H1 (cell line): Measurements from ENCODE around the gene CCNL2. TPM values are rescaled to one million over a fixed set of nuclear protein-coding genes. Genes with fewer than 3 reads are reported as not detected.

Source experiments
- CTCF ChIA-PET: fragments of 300-600 bp; sonication (Branson Sonifier 250); formaldehyde crosslinking; loops from one replicate; lab custom pipeline; 2021; ENCODE audit not compliant: partially characterized antibody; lab: Charles Lee
- POLR2A ChIA-PET: fragments of 300-600 bp; sonication (Branson Sonifier 250); formaldehyde crosslinking; loops from one replicate; lab custom pipeline; 2021; ENCODE audit warnings: inconsistent platforms; ENCODE audit not compliant: partially characterized antibody; lab: Charles Lee
- DNase-seq, 2 experiments: peaks; one replicate each; pipeline versions ENCODE4 v3.0.0 to v3.0.0-alpha.2; 2010 to 2022; ENCODE audit warnings: low spot score in 2 of 2, low read depth in 1 of 2, mixed read lengths in 1 of 2
- FAIRE-seq: peaks from 2 replicates; lab custom pipeline; 2011; peaks lifted over from hg19 to GRCh38; lab: Jason Lieb, UNC
- H2AFZ ChIP-seq: 2 replicates; pipeline ENCODE4 v1.8.1; 2012; ENCODE audit warnings: low read length, inconsistent platforms
- H2AK5ac ChIP-seq: 2 replicates; pipeline ENCODE4 v1.6.1; 2013; ENCODE audit warnings: low read depth, low read length
- H2BK120ac ChIP-seq: replicated peaks from 2 replicates; pipeline ENCODE3; 2013; ENCODE audit warnings: low read depth, low read length, inconsistent platforms
- H2BK12ac ChIP-seq: 2 replicates; pipeline ENCODE4 v1.6.1; 2013; ENCODE audit warnings: low read depth, low read length
- H2BK15ac ChIP-seq: 2 replicates; pipeline ENCODE4 v1.6.1; 2013; ENCODE audit warnings: low read length
- H2BK20ac ChIP-seq: 2 replicates; pipeline ENCODE4 v1.6.1; 2013; ENCODE audit warnings: low read length
- H2BK5ac ChIP-seq: 2 replicates; pipeline ENCODE4 v1.6.1; 2013; ENCODE audit warnings: low read depth, low read length
- H3K14ac ChIP-seq: 2 replicates; pipeline ENCODE4 v1.6.1; 2013; ENCODE audit warnings: inconsistent platforms; ENCODE audit not compliant: insufficient read length
- H3K18ac ChIP-seq: 2 replicates; pipeline ENCODE4 v1.6.1; 2013; ENCODE audit warnings: low read length; ENCODE audit errors: extremely low read depth
- H3K23ac ChIP-seq: 2 replicates; pipeline ENCODE4 v1.6.1; 2013; ENCODE audit warnings: inconsistent platforms; ENCODE audit not compliant: insufficient read length
- H3K23me2 ChIP-seq: 2 replicates; pipeline ENCODE4 v1.6.1; 2013; ENCODE audit warnings: low read depth, low read length
- H3K27ac ChIP-seq: 2 replicates; pipeline ENCODE4 v1.6.1; 2011; ENCODE audit warnings: low read depth, low read length, inconsistent platforms
- H3K27me3 ChIP-seq, 4 experiments: replicated peaks in 1 of 4; 1 replicate in 1 of 4; 2 replicates in 3 of 4; pipeline versions ENCODE4 v1.6.1 to v1.8.1; 2011 to 2013; ENCODE audit warnings: low read length in 3 of 4, mild to moderate bottlenecking in 3 of 4, inconsistent platforms in 2 of 4, mixed read lengths in 2 of 4, moderate library complexity in 1 of 4; ENCODE audit not compliant: control insufficient read depth in 3 of 4, insufficient read depth in 3 of 4; ENCODE audit errors: extremely low read depth in 1 of 4
- H3K36me3 ChIP-seq, 4 experiments: 2 replicates each; pipeline versions ENCODE4 v1.6.1 to v1.8.1; 2011 to 2013; ENCODE audit warnings: mild to moderate bottlenecking in 4 of 4, low read length in 3 of 4, moderate library complexity in 2 of 4, control low read depth in 1 of 4, inconsistent platforms in 1 of 4; ENCODE audit not compliant: insufficient read depth in 4 of 4, control insufficient read depth in 2 of 4
- H3K4ac ChIP-seq: replicated peaks from 2 replicates; pipeline ENCODE3; 2013; ENCODE audit warnings: low read length, low read depth, mixed read lengths, inconsistent platforms; ENCODE audit not compliant: insufficient read length
- H3K4me1 ChIP-seq, 4 experiments: replicated peaks in 1 of 4; 1 replicate in 1 of 4; 2 replicates in 3 of 4; pipeline versions ENCODE4 v1.6.1 to v1.8.1; 2011 to 2013; ENCODE audit warnings: low read length in 3 of 4, inconsistent platforms in 2 of 4, mixed read lengths in 1 of 4; ENCODE audit not compliant: insufficient read depth in 4 of 4, control insufficient read depth in 3 of 4
- H3K4me2 ChIP-seq, 2 experiments: 2 replicates each; pipeline versions ENCODE4 v1.6.1 to v1.8.1; 2011 to 2013; ENCODE audit warnings: low read depth in 2 of 2, low read length in 2 of 2, control low read depth in 1 of 2, inconsistent platforms in 1 of 2, mild to moderate bottlenecking in 1 of 2; ENCODE audit not compliant: insufficient read depth in 1 of 2
- H3K4me3 ChIP-seq, 4 experiments: fragments of 200-600, 300-600 bp in 1 of 4; sonication (generic), shearing (Covaris generic), sonication (Bioruptor Twin) in 1 of 4; 2 replicates each; pipeline versions ENCODE4 v1.5.1 to v1.8.1; 2011 to 2016; ENCODE audit warnings: low read length in 4 of 4, low read depth in 3 of 4, control low read depth in 2 of 4, inconsistent platforms in 2 of 4, mild to moderate bottlenecking in 2 of 4, mixed read lengths in 1 of 4, moderate library complexity in 1 of 4; ENCODE audit not compliant: insufficient read depth in 2 of 4; ENCODE audit errors: extremely low read depth in 1 of 4
- H3K56ac ChIP-seq: replicated peaks from 2 replicates; pipeline ENCODE3; 2013; ENCODE audit warnings: low read depth, mild to moderate bottlenecking, mixed read lengths, low read length, inconsistent platforms; ENCODE audit not compliant: insufficient read length
- H3K79me1 ChIP-seq: 2 replicates; pipeline ENCODE4 v1.6.1; 2013; ENCODE audit warnings: low read depth, low read length, control low read depth
- H3K79me2 ChIP-seq, 2 experiments: 2 replicates each; pipeline versions ENCODE4 v1.6.1 to v1.8.1; 2012 to 2013; ENCODE audit warnings: low read length in 2 of 2, mild to moderate bottlenecking in 2 of 2, inconsistent platforms in 1 of 2; ENCODE audit not compliant: insufficient read depth in 2 of 2, control insufficient read depth in 1 of 2
- H3K9ac ChIP-seq, 4 experiments: replicated peaks in 1 of 4; 1 replicate in 1 of 4; 2 replicates in 3 of 4; pipeline versions ENCODE4 v1.6.1 to v1.8.1; 2011 to 2013; ENCODE audit warnings: low read depth in 3 of 4, low read length in 3 of 4, control low read depth in 2 of 4, mild to moderate bottlenecking in 2 of 4, moderate library complexity in 2 of 4, inconsistent platforms in 1 of 4; ENCODE audit errors: extremely low read depth in 1 of 4
- H3K9me3 ChIP-seq, 2 experiments: 2 replicates each; pipeline versions ENCODE4 v1.6.1 to v1.8.1; 2012 to 2013; ENCODE audit warnings: mild to moderate bottlenecking in 2 of 2, moderate library complexity in 2 of 2, control low read depth in 1 of 2, inconsistent platforms in 1 of 2, low read depth in 1 of 2, low read length in 1 of 2, mixed read lengths in 1 of 2; ENCODE audit not compliant: insufficient read depth in 2 of 2
- H4K20me1 ChIP-seq, 2 experiments: replicated peaks in 1 of 2; 2 replicates each; pipeline versions ENCODE3 to v1.8.1; 2011 to 2013; ENCODE audit warnings: inconsistent platforms in 2 of 2, low read length in 2 of 2, mild to moderate bottlenecking in 1 of 2; ENCODE audit not compliant: insufficient read depth in 2 of 2, control insufficient read depth in 1 of 2
- H4K5ac ChIP-seq: 2 replicates; pipeline ENCODE4 v1.6.1; 2013; ENCODE audit warnings: low read length, low read depth, mixed read lengths, inconsistent platforms; ENCODE audit not compliant: insufficient read length
- H4K8ac ChIP-seq: 2 replicates; pipeline ENCODE4 v1.8.0; 2013; ENCODE audit warnings: mild to moderate bottlenecking, moderate library complexity, low read length, inconsistent platforms; ENCODE audit not compliant: insufficient read depth; ENCODE audit errors: extremely low read depth
- H4K91ac ChIP-seq: replicated peaks from 2 replicates; pipeline ENCODE3; 2013; ENCODE audit warnings: low read length, mixed read lengths, inconsistent platforms; ENCODE audit not compliant: insufficient read length
- ASH2L ChIP-seq: fragments of 200-600, 300-600 bp; sonication (generic); IDR thresholded peaks from one replicate; pipeline ENCODE4 v1.7.1; 2017; ENCODE audit warnings: low read length
- CTCF ChIP-seq, 3 experiments: IDR thresholded peaks; 1 replicate in 2 of 3; 2 replicates in 1 of 3; pipeline versions ENCODE4 v1.5.1 to v1.6.1; 2011; ENCODE audit warnings: low read length in 3 of 3, mild to moderate bottlenecking in 3 of 3, inconsistent platforms in 2 of 3, low read depth in 1 of 3, moderate library complexity in 1 of 3; ENCODE audit not compliant: insufficient read depth in 1 of 3; ENCODE audit errors: control extremely low read depth in 1 of 3
- FOSL1 ChIP-seq: IDR thresholded peaks from 2 replicates; pipeline ENCODE4 v1.6.1; 2011; ENCODE audit warnings: mild to moderate bottlenecking, low read depth, low read length, moderate library complexity; ENCODE audit not compliant: insufficient read depth
- JUN ChIP-seq: IDR thresholded peaks from 2 replicates; pipeline ENCODE4 v1.6.1; 2011; ENCODE audit warnings: low read depth, mild to moderate bottlenecking, improper control_type of control experiment, low read length
- MAX ChIP-seq: IDR thresholded peaks from 2 replicates; pipeline ENCODE4 v1.6.1; 2012; ENCODE audit warnings: inconsistent platforms
- SIRT6 ChIP-seq: IDR thresholded peaks from one replicate; pipeline ENCODE4 v1.7.1; 2012; ENCODE audit warnings: low read length, inconsistent platforms
- USF2 ChIP-seq: IDR thresholded peaks from 2 replicates; pipeline ENCODE4 v1.6.1; 2011; ENCODE audit warnings: low read length, improper control_type of control experiment
- WGBS, 2 experiments: shearing (Covaris generic) in 1 of 2; methylation state at CpG; one replicate each; pipeline versions ENCODE4 v1.1.6 to v1.1.7; 2013 to 2015; ENCODE audit warnings: low lambda C conversion rate in 2 of 2, mixed read lengths in 2 of 2, inconsistent platforms in 1 of 2, low coverage in 1 of 2, missing lambda C conversion rate in 1 of 2; ENCODE audit not compliant: insufficient replicate concordance in 2 of 2, insufficient coverage in 1 of 2, insufficient read length in 1 of 2; ENCODE audit errors: extremely low coverage in 1 of 2, missing lambda C conversion rate in 1 of 2; 5-methylcytosine and 5-hydroxymethylcytosine counted together
- polyA plus RNA-seq, 7 experiments: library from polyadenylated mRNA; depleted of rRNA in 3 of 7; stranded (reverse) in 5 of 7; unstranded in 2 of 7; fragments of >200 nt in 5 of 7; fragments of 200-250 nt in 2 of 7; gene quantifications; 1 replicate in 5 of 7; 2 replicates in 1 of 7; 4 replicates in 1 of 7; pipeline versions ENCODE4 v1.2.1 to v1.2.3, GENCODE V29; 2011 to 2013; ENCODE audit warnings: missing spikeins in 2 of 7, mixed read lengths in 2 of 7
- total RNA-seq: library from RNA; stranded (reverse); fragmentation: NEBNext Ultra II Directional; extraction: Animal tissue kit (Norgen Biotek cat#: 25700); gene quantifications from 2 replicates; pipeline ENCODE4 v1.2.1, GENCODE V29; 2021

Gene CCNL2
- total and polyA plus RNA-seq, 2 of the 8 experiments (the other 6 are each of a cell fraction or from before 2014, with no cell fraction given): 79.8 to 120 TPM

- no peak overlapping the region for H2AFZ ChIP-seq
- H4K5ac ChIP-seq: no peak overlapping the region
- H2BK120ac ChIP-seq: no peak overlapping the region
- H2BK5ac ChIP-seq: no peak overlapping the region; the same call in 1 of the 2 replicates
- 0 out of 2 replicates have a peak overlapping the region, but pooled peaks have one; percentile 20 for H2AK5ac ChIP-seq
- H3K18ac ChIP-seq: no peak overlapping the region
- H3K4ac ChIP-seq: no peak overlapping the region
- 84% methylated on average over 19 of the region's 19 CpGs; no CpG with 5 or more reads in 1 of the 2 experiments for WGBS, 2 experiments
- peak overlapping the region; percentile 81 to 89 for H3K4me2 ChIP-seq
- no peaks in the 10 kb centered on the region for H3K9me3 ChIP-seq
- 0 out of 2 replicates have a peak overlapping the region, but pooled peaks have one; percentile 89 for H3K27ac ChIP-seq
- H2BK15ac ChIP-seq: no peak overlapping the region
- H4K91ac ChIP-seq: no peak overlapping the region
- no peak overlapping the region for H3K23ac ChIP-seq
- H3K79me1 ChIP-seq: peaks cover 18% of the 10 kb centered on the region
- H4K8ac ChIP-seq: peak overlapping the region; percentile 86; the same call in 1 of the 2 replicates
- peaks cover 6 to 50% of the 10 kb centered on the region in 2 experiments; a peak in 3 of 4 replicates for H3K79me2 ChIP-seq
- H3K27me3 ChIP-seq: no peaks in the 10 kb centered on the region
- CTCF ChIA-PET: interaction anchor here (0.9 to 3.1 kb wide), 7 partner anchors 9 to 107 kb away, joined by 3 to 14 read pairs (median 7); partner anchors contain the start of gene AURKAIP1
- H3K9ac ChIP-seq: peak overlapping the region; percentile 75 to 96 (median 92)
- H2BK20ac ChIP-seq: no peak overlapping the region
- no peak for FAIRE-seq
- H3K23me2 ChIP-seq: peaks cover 17% of the 10 kb centered on the region
- H3K36me3 ChIP-seq: peaks cover 36 to 67% (median 50%) of the 10 kb centered on the region in 4 experiments
- H4K20me1 ChIP-seq: peaks cover 12 to 27% of the 10 kb centered on the region in 2 experiments
- no peak overlapping the region for H3K14ac ChIP-seq
- no peak overlapping the region for H2BK12ac ChIP-seq
- H3K56ac ChIP-seq: no peak overlapping the region
- peak overlapping the region; percentile 93 to 95 (median 94) for H3K4me3 ChIP-seq
- POLR2A ChIA-PET: interaction anchor here (0.8 to 33.4 kb wide), 7 partner anchors 2 to 55 kb away, joined by 4 to 719 read pairs (median 27); partner anchors contain the start of genes ANKRD65, AURKAIP1, CCNL2 and MRPL20
- DNase-seq: no peak
- H3K4me1 ChIP-seq: peaks cover 0 to 18% (median 13%) of the 10 kb centered on the region in 4 experiments; a peak in 6 of 7 replicates
- TF ChIP-seq CTCF (IDR thresholded peaks at IDR 0.05; ENCODE audit: control extremely low read depth in 1 of 3, insufficient read depth in 1 of 3, low read depth in 1 of 3, low read length in 3 of 3) (no peak), FOSL1 (no peak), USF2 (no peak), ASH2L (no peak), SIRT6 (no peak), MAX (no peak), JUN (no peak)
Measured at GRCh38 chr1:1397839-1398523, 1.2 kb downstream of the CCNL2 start.
